WI38 (cell line): Measurements from ENCODE around the gene NT5DC4.

Source experiments
- H3K4me3 ChIP-seq: 2 replicates; pipeline ENCODE4 v1.5.1; 2011; ENCODE audit warnings: low read depth, mild to moderate bottlenecking, control low read depth, low read length
- TF ChIP-seq, protein P1 (sequence below): IDR thresholded peaks from 2 replicates; pipeline ENCODE4 v1.5.1; 2012; ENCODE audit warnings: low read depth, mild to moderate bottlenecking, control low read depth, low read length

NT5DC4 gene

DNA sequence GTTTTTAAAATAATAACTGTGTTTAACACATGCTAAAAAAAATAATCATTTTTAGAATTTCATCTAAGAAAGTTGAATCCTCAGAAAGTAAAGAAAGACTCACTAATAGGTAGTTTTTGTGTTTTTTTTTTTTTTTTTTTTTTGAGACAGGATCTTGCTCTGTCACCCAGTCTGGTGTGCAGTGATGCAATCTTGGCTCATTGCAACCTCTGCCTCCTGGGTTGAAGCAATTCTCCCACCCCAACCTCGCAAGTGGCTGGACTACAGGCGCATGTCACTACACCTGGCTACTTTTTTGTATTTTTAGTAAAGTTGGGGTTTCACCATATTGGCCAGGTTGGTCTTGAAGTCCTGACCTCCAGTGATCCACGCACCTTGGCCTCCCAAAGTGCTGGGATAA is 36.4 kb downstream of the NT5DC4 start:
- no peak overlapping the region for H3K4me3 ChIP-seq
- TF ChIP-seq, protein P1, sequence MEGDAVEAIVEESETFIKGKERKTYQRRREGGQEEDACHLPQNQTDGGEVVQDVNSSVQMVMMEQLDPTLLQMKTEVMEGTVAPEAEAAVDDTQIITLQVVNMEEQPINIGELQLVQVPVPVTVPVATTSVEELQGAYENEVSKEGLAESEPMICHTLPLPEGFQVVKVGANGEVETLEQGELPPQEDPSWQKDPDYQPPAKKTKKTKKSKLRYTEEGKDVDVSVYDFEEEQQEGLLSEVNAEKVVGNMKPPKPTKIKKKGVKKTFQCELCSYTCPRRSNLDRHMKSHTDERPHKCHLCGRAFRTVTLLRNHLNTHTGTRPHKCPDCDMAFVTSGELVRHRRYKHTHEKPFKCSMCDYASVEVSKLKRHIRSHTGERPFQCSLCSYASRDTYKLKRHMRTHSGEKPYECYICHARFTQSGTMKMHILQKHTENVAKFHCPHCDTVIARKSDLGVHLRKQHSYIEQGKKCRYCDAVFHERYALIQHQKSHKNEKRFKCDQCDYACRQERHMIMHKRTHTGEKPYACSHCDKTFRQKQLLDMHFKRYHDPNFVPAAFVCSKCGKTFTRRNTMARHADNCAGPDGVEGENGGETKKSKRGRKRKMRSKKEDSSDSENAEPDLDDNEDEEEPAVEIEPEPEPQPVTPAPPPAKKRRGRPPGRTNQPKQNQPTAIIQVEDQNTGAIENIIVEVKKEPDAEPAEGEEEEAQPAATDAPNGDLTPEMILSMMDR: no peak

DNA sequence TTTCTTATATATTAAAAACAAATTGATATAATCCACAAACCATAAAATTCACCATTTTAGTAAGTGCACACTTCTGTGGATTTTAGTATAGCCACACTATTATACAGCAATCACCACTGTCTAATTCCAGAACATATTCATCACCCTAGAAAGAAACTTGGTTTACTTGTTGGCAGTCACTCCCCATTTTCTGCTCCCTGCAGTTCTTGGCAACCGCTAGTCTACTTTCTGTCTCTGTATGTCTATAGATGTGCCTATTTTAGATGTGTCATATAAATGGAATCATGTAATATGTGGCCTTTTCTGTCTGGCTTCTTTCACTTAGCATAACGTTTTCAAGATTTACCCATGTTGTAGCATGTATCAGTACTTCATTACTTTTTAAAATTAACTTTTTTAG is 37.9 kb downstream of the NT5DC4 start:
- TF ChIP-seq, protein P1: no peak
- no peak overlapping the region for H3K4me3 ChIP-seq

DNA sequence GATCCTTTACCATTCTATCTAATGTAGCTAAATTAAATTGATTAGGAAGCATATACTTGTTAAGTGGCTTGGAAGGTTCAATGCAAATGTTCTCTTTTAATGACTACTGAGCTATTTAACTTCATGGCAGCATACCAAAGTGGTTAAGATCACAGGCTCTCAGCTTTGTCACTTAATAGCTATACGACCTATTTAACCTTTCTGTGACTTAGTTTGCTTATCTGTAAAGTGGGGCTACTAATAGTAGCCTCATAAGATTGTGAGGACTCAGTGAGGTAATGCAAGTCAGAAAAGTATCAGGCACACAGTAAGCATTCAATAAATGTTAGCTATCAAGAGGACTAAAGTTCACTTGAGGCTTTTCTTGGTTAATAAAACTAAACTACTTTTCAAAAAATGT is 39.3 kb downstream of the NT5DC4 start:
- TF ChIP-seq, protein P1: no peak
- no peak overlapping the region for H3K4me3 ChIP-seq

DNA sequence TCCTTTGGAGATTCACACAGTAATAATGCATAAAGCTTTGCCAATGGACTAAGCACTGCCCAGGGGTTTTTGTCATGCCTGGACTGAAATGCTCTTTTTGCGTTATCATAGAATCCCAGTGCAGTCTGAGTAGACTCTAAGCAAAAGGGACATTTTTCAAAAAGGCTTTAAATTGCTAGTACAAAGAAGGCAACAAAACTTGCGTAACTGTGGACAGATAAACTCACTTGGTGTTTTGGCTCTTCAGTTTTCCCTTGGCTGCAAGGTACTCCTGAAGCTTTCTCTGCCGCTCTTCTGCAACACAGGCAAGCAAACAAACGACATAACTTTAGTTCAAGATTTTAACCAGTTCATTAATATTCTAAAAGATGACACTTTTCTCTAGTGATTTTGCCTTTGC is 41.5 kb downstream of the NT5DC4 start:
- TF ChIP-seq, protein P1: no peak
- H3K4me3 ChIP-seq: no peak overlapping the region

DNA sequence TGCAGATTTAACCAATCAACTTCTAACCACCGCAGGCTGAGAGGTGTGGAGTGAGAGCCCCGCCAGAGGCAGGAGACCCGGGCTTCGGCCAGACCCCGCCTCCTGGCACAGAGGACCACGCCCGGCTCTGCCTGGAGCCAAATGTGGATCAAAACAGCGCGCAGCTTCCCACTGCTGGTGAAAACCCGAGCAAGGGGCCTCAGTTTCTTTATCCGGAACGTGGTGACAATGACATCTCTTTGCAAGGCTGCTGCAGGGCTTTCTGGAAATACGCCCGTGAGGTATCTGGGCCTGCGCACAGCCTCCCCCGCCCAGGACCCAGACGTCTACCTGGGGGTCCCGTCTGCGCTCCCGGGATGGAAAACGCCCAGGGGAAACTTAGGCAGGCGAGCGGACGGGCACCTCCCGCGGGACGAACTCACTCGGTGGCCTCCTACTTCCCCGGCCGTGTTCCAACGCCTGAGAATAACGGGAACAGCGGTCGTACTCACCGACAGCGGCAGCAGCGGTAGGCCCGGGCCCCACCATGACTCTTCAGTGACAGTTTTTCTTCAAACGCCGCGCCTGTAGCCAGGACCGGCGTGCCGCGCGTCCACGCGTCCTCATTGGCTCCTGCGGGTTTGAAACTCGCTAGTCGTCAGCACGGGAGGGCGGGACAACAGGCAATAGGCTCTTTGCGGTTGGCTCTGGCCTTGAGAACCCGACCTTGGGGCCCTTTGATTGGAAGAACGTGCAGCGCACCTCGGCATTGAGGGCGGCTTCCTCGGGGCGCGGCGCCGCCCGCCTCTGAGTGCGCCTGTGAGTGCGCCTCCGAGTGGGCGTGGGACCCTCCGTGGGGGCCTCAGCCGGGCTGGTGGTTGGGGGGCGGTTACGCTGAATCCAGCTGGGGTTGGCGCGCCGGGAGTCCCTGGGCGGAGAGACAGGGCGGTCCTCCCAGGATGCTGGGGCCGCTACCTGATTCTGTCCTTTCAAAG is 43.5 kb downstream of the NT5DC4 start, which contains the start of gene CKAP2L:
TSS of gene CKAP2L (minus strand) at position 539 of the 974 bp plus-strand sequence. CDS start at position 528, 11 bp downstream.
- TF ChIP-seq, protein P1: no peak
- H3K4me3 ChIP-seq: peak within 1 kb of the TSS; percentile 80

DNA sequence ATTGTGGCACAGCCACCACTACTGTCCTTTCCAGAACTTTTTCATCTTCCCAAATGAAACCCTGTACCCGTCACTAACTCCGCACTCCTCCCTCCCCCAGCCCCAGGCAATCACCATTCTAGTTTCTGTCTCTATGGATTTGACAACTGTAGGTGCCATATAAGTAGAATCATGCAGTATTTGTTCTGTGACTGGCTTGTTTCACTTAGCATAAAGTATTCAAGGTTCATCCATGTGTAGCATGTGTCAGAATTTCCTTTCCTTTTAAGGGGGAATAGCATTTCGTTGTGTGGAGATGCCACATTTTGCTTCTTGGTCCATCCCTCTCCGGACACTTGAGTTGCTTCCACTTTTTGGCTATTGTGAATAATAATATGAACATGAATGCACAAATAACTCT is 44.4 kb downstream of the NT5DC4 start:
- H3K4me3 ChIP-seq: peak overlapping the region; percentile 80
- TF ChIP-seq, protein P1: no peak

DNA sequence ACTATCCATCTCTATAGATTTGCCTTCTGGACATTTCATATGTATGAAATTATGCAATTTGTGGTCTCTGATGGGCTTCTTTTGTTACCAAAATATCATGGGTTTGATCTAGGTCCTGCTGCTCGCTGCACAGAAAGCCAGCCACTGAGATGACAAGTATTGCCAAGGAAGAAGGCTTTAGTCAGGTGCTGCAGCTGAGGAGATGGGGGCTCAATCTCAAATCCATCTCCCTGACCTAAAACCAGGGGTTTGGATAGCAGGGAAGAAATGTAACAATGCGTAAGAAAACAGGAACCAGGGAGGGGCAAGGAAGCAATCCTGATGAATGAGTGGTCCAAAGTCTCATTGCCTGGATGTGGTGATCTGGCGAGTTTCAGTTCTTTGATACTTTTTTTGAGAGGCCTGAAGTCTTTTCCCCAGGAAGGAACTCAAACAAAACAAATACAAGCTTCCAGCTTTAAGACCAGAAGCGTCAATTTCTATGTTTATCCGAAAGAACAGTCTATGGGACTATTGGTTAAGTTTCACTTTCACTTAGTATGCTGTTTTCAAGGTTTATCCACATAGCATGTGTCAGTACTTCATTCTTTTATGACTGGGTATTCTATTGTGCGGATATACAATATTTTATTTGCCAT is 47.0 kb downstream of the NT5DC4 start:
- TF ChIP-seq, protein P1: no peak
- peak overlapping the region; percentile 31 for H3K4me3 ChIP-seq
